ENCODE results near the gene CCDC138.
"Not testable (repeated sequence)": the region's sequence is repeated elsewhere in the genome, so short reads cannot be mapped to it uniquely, and the experiment has no call there.

CCDC138 gene, protein sequence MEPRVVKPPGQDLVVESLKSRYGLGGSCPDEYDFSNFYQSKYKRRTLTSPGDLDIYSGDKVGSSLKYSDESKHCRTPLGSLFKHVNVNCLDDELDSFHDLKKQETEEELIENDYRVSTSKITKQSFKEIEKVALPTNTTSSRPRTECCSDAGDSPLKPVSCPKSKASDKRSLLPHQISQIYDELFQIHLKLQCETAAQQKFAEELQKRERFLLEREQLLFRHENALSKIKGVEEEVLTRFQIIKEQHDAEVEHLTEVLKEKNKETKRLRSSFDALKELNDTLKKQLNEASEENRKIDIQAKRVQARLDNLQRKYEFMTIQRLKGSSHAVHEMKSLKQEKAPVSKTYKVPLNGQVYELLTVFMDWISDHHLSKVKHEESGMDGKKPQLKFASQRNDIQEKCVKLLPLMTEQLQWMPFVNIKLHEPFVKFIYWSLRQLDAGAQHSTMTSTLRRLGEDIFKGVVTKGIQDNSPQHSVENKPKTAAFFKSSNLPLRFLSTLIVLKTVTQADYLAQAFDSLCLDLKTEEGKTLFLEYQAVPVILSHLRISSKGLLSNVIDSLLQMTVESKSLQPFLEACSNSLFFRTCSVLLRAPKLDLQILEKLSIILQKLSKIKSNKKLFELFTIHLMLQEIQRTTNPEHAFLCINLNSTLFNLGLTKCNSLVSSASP

DNA sequence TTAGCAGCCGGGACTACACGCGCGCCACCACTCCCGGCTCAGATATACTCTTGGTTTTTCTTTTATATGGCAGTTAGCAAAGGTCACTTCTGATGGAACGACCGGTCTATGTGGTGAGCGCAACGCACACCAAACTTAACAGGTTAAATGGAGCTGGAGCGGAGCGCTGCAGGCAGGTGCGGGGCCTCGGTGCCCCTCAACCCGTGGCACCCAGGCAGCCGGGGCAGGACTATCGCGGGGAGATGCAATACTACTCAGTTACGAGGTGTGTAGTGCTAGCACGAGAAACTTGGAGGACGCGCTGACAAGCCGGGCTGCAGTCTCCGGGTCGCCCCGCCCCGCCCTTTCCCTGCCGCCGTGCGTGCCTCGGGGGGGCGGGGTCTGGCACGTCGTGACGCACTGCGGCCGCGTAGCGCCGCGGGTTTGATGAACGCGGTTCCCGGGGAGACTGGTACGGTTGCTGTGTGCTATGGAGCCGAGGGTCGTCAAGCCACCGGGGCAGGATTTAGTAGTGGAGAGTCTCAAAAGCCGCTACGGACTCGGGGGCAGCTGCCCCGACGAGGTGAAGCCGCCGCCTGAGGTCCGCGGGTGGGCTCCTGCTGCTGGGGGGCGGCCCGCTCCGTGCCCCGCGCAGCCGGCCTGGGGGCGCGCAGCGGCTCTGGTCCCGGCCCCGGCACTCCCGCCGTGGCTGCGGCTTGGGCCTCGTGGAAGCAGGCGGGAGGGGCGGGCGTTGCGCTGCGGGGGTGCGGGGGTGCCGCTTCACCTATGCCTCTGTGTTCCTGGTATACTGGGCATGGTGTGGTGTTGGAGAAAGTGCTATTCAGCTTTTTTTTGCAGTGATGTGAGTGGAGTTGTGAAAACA is at the start of gene CCDC138:
Gene CCDC138 (plus strand): TSS at position 418 of the 862 bp plus-strand sequence. CDS start 52 bp downstream, at position 470.
- peak; percentile 92 for DNase-seq

DNA sequence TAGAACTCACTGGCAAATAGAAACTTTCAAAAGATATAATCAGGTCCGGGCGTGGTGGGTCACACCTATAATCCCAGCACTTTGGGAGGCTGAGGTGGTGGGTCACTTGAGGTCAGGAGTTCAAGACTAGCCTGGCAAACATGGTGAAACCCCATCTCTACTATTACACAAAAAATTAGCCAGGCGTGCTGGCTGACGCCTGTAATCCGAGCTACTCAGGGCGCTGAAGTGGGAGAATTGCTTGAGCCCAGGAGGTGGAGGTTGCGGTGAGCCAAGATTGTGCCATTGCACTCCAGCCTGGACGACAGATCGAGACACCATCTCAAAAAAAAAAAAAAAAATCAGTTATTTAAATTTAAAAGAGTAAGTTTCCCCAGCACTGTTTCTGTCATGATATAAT is 28.6 kb upstream of the CCDC138 start:
- not testable (repeated sequence) for DNase-seq

DNA sequence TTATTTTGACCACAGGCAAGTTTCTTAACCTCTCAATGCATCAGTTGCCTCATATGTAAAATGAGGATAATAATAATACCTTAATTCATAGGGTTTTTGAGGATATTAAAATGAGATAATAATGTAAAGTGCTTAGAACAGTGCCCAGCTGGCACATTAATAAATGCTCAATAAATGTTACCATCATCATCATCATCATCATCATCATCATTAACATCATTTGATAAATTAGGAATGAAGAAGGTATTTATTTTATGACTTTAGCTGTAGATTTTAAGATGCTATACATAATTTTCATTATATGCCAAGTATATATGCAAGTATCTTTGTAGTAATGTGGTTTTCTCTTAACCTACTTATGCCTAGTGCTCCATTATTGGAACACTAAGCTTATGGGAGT is 24.0 kb upstream of the CCDC138 start:
- DNase-seq, result not testable (repeated sequence)

DNA sequence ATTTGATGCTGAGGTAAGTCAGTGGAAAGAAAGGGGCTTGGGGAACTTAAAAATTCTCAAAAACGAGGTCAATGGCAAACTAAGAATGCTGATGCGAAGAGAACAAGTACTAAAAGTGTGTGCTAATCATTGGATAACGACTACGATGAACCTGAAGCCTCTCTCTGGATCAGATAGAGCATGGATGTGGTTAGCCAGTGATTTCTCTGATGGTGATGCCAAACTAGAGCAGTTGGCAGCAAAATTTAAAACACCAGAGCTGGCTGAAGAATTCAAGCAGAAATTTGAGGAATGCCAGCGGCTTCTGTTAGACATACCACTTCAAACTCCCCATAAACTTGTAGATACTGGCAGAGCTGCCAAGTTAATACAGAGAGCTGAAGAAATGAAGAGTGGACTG is 19.9 kb upstream of the CCDC138 start:
- DNase-seq, result not testable (repeated sequence)

DNA sequence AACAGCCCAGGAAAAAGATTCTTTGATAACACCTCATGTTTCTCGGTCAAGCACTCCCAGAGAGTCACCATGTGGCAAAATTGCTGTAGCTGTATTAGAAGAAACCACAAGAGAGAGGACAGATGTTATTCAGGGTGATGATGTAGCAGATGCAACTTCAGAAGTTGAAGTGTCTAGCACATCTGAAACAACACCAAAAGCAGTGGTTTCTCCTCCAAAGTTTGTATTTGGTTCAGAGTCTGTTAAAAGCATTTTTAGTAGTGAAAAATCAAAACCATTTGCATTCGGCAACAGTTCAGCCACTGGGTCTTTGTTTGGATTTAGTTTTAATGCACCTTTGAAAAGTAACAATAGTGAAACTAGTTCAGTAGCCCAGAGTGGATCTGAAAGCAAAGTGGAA is 18.7 kb upstream of the CCDC138 start:
- DNase-seq, result not testable (repeated sequence)

DNA sequence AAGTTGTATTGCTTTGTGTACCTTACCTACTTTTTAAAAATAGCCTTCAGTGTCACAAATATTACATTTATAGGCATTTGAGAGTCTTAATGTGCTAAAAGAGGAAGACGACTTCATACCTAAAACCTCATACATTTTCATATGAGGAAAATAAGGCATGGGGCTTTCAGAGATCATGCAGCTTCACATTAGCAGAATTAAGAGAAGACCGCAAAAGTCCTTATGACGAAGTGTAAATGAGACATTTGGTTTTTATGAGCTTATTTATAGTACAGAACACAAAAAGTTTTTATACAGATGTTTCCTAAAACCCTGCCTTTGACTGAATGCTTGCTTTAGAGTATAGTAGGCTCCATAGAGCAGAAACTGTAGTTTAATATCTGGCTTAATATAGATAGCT is 10.1 kb upstream of the CCDC138 start:
- DNase-seq, result no peak

DNA sequence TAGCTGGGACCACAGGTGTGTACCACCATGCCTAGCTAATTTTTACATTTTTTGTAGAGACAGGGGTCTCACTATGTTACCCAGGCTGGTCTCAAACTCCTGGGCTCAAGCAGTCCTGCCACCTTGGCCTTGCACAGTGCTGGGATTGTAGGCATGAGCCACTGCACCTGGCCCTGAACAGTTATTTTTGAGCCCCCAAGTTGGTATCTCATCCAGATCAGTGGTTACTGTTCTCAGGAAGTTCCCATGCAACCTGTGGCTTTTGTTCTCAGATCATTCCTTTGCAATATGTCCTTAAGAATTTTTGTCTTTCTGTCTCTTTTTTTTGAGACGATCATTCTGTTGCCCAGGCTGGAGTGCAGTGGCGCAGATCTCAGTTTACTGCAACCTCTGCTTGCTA is 7.7 kb upstream of the CCDC138 start:
- no peak for DNase-seq

DNA sequence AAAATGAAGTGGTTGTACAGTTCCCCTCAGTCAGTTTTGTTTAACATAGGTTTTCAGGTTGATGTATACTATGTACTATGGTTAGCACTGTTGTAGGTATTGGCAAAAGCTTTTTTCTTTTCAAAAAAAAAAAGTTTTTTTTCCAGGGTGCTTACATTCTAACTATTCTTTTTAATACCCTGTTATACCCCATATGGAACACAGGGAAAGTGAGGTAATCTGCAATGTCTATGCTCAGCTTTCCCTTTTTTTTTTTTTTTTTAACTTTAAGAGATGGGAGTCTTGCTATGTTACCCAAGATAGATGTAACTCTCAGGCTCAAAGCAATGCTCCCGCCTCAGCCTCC is 590 bp upstream of the CCDC138 start:
- DNase-seq, result peak; percentile 8

DNA sequence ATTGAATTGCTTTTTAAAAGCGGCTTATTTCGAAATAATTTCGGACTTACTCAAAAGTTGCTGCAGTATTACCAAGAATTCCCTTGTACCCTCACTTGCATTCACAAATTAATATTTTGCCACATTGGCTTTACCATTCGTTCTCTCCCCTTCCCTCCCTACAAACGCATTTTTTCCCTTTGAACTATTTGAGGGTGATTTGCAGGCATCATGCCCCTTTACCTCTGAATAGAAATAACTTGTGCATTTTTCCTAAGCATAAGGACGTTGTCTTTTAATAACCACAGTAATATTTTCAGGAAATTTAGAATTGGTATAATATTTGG is 608 bp downstream of the CCDC138 start:
- no peak for DNase-seq

DNA sequence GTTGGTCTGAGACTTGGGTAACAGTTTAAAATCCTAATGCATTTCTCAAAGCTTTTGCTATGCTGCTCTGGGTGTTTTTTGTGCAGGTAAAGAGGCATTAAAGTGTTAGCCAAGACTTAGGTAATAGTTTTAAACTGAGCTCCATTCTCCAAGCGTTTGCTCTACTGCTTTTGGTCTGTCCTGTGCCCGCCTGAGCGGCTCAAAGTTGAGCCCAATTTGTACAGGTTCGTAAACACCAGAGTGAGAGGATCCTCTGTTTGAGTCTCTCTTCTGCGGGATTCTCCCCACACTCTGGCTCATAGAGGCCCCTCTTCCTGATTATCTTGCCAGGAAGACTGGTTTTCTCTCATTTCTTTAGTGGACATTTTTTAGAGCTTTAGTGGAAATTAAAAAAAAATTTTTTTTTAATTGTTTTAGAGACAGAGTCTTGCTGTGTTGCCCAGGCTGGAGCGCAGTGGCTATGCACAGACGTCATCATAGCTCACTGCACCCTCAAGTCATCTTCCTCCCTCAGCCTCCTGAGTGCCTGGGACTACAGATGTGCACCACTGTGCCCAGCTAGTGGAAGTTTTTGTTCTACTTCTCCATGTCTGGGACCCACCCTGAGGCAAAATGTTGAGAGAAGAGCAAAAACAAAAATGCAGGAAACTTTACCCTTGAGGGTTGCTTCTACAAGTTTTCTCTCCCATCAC is 16.6 kb downstream of the CCDC138 start:
- DNase-seq, result no peak

DNA sequence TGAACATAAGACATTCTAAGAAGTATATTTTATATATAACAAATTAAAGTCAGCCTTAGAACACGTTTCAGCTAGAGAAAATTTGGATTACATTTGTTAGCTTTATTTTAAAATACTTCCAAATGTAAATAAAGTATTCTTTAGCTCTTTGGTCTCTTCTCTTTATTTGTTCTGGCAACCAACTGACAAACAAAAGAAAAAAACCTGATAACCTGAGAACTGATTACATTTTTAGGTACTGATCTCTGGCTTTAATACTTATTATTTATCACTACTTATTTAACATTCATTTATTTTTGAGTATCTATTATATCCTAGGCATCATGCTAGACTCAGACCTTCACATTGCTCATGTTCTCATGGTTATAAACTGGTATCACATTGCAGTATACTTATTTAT is 18.5 kb downstream of the CCDC138 start:
- DNase-seq, result no peak

DNA sequence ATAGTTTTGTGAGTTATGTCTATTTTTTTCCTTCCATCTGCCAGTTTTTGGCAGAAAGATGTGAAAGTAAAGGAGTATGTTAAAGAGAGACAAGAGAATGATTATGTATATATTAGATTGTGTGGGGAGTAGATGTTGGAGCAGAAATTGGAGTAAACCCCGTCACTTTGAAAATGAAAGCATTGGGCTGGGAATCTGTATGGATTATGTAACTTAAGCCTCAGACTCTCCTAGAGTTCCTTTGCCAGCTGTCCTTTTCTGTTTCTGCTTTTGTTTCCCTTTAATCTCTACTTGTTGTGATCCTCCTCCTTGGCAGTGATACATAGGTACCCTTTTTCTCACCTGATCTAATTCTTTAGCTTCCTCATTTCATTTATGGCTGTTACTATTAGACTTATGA is 19.2 kb downstream of the CCDC138 start:
- DNase-seq, result no peak

DNA sequence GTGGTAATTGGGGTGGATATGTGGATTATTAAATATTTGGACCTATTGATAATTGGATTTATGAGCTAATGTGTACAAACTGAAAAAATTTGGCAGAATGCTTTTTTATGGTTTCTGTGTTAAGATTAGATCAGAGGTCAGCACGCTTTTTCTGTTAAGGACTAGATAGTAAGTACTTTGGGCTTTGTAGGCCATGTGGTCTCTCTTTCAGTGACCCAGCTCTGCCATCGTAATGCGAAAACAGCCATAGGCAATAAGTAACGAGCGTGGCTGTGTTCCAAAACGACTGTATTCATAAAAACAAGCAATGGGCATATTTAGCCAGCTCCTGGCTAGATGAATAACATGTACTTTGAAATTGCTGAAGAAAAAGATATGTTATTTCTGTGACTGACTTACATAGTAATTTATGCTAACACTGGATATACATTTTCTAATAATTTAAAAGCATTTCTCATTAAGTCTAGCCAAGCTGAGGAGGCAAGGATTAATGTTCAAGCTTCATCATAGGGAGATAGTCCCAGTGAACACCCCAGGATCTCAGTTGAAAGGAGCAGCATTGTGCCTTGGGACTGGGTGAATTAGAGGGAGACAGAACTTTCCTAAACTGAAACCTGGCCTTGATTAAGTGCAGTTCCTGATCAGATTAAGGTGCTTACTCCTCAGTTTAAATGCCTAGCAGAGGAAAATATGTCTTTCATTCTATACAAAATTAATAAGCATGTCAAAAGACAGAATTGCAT is 20.0 kb downstream of the CCDC138 start:
- no peak for DNase-seq

DNA sequence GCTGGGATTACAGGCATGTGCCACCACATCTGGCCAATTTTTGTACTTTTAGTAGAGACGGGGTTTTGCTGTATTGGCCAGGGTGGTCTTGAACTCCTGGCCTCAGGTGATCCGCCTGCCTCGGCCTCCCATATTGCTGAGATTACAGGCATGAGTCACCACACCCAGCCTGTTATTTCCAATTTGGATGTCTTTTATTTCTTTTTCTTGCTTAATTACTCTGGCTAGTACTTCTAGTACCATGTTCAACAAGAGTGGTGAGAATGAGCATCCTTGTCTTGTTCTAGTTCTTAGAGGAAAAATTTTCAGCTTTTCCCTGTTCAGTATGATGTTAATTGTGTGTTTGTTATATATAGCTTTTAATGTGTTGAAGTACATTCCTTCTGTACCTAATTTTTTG is 23.4 kb downstream of the CCDC138 start:
- no peak for DNase-seq

DNA sequence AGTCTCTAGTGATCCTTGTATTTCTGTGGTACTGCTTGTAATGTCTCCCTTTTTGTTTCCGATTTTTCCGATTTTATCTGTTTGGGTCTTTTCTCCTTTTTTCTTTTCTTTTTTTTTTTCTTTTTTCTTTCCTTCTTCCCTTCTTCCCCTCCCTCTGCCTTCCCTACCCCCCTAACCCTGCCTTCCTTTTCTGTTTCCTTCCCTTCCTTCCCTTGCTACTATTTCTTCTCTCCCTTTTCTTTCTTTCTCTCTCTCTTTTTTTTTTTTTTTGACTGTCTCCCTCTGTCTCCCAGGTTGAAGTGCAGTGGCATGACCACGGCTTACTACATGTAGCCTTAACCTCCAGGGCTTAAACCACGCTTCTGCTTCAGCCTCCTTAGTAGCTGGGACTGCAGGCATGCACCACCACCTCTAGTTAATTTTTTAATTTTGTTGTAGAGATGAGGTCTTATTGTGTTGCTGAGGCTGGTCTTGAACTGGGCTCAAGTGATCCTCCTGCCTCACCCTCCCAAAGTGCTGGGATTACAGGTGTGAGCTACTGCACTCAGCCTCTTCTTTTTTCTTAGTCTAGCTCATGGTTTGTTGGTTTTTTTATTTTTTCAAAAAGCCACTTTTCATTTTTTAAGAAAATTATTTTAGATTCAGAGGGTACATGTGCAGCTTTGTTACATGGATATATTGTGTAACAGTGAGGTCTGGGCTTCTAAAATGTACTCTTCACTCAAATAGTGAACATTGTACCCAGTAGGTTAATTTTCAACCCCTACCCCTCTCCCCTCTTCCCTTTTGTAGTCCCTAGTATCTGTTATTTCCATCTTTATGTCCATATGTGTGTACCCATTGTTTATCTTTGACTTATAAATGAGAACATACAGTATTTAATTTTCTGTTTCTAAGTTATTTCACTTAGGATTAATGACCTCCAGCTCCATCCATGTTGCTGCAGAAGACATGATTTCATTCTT is 24.7 kb downstream of the CCDC138 start:
- no peak for DNase-seq

DNA sequence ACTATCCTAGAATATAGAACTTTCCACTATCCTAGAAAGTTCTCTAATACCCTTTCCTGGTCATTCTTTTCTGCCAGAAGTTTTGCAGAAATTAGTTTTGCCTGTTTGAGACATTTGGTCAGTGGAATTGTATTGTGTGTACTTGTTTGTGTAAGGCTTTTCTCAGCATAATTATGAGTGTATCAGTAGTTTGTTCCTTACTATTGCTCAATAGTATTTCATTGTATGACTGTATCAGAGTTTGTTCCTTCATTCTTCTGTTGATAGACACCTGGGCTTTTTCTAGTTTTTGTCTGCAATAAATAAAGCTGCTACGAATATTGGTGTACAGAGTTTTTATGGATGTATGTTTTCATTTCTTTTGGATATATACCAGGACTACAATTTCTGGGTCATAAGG is 27.2 kb downstream of the CCDC138 start:
- no peak for DNase-seq

DNA sequence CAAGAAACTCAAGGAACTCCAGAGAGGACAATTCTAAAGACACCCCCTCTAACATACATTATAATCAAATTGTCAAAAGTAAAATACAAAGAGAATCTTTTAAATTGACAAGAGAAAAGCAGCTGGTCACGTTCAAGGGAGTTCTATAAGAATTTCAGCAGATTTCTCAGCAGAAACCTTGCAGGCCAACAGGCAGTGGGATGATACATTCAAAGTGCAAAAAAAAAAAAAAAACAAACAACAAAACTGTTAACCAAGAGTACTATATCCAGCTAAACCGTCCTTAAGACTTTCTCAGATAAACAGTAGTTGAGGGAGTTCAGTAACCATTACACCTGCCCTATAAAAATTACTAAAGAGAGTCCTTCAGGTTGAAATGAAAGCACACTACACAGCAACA is 33.9 kb downstream of the CCDC138 start:
- no peak for DNase-seq

DNA sequence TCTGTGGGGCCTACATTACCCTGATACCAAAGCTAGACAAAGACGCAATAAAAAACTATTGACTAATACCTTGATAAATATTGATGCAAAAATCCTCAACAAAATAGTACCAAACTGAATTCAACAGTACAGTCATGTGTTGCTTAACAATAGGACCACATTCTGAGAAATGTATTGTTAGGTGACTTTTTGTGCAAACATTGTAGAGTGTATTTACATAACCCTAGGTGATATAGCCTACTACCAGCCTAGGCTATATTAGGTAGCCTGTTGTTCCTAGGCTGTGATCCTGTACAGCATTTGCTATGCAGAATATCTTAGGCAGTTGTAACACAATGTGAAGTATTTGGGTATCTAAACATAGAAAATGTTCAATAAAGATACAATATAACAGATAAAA is 36.7 kb downstream of the CCDC138 start:
- DNase-seq, result no peak

DNA sequence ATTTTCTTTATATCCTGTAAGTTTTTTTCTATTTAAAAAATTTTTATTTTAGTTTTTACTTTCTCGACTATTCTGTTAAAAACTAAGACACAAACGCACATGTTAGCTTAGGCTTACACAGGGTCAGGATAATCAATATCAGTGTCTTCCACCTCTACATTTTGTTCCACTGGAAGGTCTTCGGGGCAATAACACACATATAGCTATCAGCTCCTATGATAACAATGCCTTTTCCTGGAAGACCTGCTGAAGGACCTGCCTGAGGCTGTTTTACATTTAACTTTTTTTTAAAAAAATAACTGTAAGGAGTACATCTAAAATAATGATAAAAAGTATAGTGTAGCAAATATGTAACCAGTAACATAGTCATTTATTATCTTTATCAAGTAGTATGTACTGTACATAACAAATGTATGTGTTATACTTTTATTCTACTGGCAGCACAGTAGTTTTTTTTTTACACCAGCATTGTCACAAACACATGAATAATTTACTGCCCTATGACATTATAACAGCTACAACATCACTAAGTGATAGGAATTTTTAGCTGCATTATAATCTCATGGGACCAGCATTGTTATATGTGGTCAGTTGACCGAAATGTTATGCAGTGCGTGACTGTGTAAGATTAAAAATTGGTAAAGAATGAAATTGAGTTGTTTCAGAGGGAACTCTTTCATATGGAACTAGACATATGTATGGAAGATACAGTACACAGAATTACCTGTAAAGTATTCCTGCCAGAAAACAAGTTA is 37.9 kb downstream of the CCDC138 start:
- DNase-seq, result no peak

DNA sequence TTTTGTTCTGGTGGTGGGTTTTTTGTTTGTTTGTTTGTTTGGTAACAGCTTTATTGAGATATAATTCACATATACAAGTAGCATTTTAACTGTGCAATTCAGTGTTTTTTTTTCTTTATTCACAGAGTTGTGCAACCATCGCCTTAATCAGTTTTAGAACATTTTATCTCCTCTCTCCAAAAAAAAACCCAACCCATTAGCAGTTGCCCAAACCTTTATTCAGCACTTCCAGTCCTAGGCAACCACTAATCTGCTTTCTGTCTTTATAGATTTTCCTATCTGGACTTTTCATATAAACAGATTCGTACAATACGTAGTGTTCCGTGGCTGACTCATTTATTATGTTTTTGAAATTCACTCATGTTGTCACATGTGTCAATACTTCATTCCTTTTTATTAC is 38.7 kb downstream of the CCDC138 start:
- no peak for DNase-seq

Data from suppressor macrophage treated with lipopolysaccharide for 4 hours (primary cell).